ENCODE results near the gene ALDH3B1. TPM values are rescaled to one million over a fixed set of nuclear protein-coding genes. Genes with fewer than 3 reads are reported as not detected.
"Not testable (repeated sequence)": the region's sequence is repeated elsewhere in the genome, so short reads cannot be mapped to it uniquely, and the experiment has no call there.

The ALDH3B1 gene
- total RNA-seq, 8 experiments from 2014 or later, result 0.71 to 23.1 (median 3.4) TPM

DNA sequence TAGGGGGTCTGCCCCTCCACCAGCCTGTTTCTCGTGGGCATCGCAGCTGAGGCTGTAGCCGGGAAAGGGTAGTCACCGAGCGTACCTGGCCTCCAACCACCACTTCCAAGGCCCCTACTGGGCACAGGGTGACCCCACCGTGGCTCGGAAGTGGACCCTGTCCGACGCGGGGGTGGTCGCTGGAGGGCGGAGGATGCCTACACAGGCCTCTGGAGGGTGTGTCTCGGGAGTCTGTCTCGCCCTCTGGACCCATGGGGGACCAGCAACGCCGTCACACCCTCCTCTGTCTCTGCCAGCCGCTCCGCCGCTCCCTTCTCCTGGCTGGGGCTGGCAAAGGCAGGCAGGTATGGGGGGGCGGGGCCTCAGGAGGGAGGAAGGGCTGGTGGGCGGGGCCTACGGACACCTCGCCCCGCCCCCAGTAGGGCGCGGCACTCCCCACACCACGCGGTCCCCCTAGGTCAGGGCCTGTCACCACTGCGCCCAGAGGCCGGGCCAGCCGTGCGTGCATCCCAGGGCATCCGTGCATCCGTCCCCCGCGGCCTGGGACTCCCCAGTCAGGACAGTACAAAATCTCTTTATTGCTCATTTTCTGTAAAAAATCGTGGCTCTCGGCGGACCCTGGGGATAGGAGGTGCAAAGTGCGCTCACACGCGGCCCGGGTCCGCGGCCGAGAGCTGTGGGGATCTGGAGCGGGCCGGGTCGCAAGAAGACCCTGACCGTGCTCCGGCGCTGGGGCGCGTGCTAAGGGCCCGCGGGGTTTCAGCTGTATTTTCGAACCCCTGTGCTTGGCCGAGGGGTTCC, 19.4 kb upstream of the ALDH3B1 start:
- H3K4me1 ChIP-seq (replicated peaks in 1 of 2); H3K27ac ChIP-seq; H3K4me3 ChIP-seq; in situ Hi-C loops (cut with MboI; ENCODE audit: low pct_unique_long_range_greater_than_20kb in 2 of 9, low sequenced_read_pairs in 9 of 9, unreplicated experiment in 9 of 9): not testable (repeated sequence)
- no CpG with 5 or more reads among the region's 58 CpGs for WGBS, 10 experiments
- peak in 3 of 8 experiments; percentile 57 to 70 (median 60) for ATAC-seq (replicated peaks in 6 of 8)

DNA sequence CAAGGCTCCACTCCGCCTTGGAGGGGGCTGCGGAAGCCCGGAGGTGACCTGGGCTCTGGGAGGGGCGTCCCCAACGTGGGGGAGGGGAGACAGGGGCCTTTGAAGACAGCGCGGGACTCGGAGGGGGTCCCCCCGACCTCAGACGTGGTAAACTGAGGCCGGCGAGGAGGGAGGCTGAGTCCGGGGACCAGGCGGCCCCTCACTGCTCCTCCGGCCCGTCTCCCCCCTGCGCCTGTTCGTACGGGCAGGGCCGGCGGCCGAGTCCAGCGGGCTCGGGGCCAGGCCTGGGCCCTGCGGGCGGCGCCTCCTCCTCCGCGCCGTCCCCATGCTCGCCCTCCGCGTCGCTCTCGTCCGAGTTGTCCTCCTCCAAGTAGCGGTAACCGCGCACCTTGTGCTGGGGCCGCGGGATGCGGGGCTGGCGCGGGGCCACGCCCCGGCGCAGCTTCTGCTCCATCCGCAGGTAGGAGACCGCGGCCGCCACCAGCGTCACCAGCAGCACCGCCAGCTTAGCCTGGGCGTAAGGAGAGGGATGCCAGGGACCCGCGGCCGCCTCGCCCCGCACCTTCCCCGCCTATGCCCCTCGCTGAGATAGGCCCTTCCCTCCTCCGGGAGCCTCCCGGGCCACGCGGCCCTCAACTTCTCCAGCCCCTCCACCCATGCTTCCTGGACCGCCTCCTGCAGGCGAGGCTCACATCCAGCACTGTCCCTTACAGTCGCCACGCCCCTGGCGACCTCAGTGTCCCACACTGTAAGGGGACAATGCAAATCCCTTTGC, 18.6 kb upstream of the ALDH3B1 start:
- H3K27ac ChIP-seq; H3K4me1 ChIP-seq (replicated peaks in 1 of 2); in situ Hi-C loops (cut with MboI; ENCODE audit: low pct_unique_long_range_greater_than_20kb in 2 of 9, low sequenced_read_pairs in 9 of 9, unreplicated experiment in 9 of 9); H3K4me3 ChIP-seq; ATAC-seq (replicated peaks in 6 of 8): not testable (repeated sequence)
- WGBS, 10 experiments, result no CpG with 5 or more reads among the region's 70 CpGs

DNA sequence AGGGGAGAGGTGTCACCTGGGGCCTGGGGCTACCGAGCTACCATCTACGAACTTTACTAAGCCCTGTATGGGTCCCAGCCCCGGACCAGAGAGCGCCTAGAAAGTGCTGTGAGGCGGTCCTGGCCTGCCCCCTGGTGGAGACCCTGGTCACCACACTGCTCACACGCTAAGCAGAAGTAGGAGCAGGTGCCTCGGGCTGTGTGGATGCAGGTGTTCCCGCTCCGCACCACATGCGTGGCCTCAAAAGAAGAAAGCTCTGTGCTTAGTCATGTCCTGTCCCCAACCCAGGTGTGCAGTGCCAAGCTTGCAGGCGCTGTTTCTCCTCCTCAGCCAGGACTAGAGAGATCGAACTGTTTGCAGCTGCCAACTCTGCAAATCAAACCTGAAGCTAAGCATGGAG, 16.3 kb upstream of the ALDH3B1 start:
- 0% methylated on average over 2 of the region's 12 CpGs; no CpG with 5 or more reads in 9 of the 10 experiments for WGBS, 10 experiments
- ATAC-seq (replicated peaks in 6 of 8); H3K4me3 ChIP-seq; H3K4me1 ChIP-seq (replicated peaks in 1 of 2); in situ Hi-C loops (cut with MboI; ENCODE audit: low pct_unique_long_range_greater_than_20kb in 2 of 9, low sequenced_read_pairs in 9 of 9, unreplicated experiment in 9 of 9); H3K27ac ChIP-seq: not testable (repeated sequence)

DNA sequence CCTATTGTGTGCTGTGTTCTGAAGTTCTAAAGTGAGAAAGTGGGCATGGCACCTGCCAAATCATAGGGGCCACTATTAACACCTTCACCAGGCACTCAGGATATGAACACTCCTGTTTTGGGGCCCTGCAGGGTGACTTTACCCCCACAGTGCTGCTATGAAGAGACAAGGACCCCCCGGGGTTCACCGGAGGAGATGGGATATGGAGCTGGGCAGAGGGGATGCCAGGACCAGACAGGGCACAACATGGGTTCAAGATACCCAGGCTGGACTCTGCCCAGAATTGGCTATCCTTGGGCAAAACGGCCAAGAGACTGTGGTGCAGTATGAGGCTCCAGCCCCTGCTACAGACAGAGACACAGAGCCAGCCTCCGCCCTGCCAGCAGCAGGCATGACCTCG, 15.7 kb upstream of the ALDH3B1 start:
- H3K27ac ChIP-seq; H3K4me3 ChIP-seq; ATAC-seq (replicated peaks in 6 of 8); H3K4me1 ChIP-seq (replicated peaks in 1 of 2); in situ Hi-C loops (cut with MboI; ENCODE audit: low pct_unique_long_range_greater_than_20kb in 2 of 9, low sequenced_read_pairs in 9 of 9, unreplicated experiment in 9 of 9): not testable (repeated sequence)
- 80% methylated on average over 1 of the region's 5 CpGs; no CpG with 5 or more reads in 9 of the 10 experiments for WGBS, 10 experiments

DNA sequence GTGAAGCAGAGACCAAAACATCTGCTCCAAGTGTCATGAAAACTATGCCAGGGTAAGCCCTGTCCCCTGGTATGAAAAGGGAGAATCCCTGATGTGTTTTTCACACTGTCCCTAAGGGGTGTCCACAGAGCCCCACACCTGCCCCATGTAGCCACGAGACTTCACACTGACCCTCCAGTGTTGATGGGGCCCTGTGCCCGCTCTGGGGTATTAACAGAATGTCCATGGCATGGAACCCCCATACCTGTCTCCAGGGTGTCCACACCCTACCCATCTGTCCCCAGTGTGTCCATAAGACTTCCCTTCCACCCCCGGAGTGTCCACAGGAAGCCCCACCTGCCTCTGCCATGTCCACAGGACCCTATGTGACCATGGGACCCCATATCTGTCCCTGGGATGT, 15.0 kb upstream of the ALDH3B1 start:
- in situ Hi-C loops (cut with MboI; ENCODE audit: low pct_unique_long_range_greater_than_20kb in 2 of 9, low sequenced_read_pairs in 9 of 9, unreplicated experiment in 9 of 9); ATAC-seq (replicated peaks in 6 of 8): not testable (repeated sequence)
- WGBS, 10 experiments, result 67% methylated on average over 1 of the region's 3 CpGs; no CpG with 5 or more reads in 9 of the 10 experiments

DNA sequence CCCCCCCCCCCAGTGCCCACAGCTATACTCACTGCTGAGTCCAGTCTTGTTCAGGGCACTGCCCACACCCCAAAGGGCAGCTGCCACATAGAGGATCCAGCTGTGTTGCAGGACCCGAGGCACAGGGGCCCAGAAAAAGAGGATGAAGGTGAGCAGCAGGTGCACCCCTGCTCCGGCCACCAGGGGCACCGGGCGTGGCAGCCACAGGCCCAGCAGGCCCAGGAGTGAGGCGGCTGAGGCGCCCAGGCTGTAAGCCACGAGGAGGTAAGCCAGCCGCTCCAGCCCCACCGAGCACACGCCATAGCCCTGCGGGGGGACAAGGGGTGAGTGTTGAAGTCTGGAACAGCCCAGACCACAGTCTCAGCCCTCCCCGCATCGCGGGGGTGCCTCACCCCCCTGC, 14.5 kb upstream of the ALDH3B1 start:
- WGBS, 10 experiments, result no CpG with 5 or more reads among the region's 14 CpGs

More for the DNA sequence above, 15.0 kb upstream of the ALDH3B1 start:
- H3K4me1 ChIP-seq (replicated peaks in 1 of 2); H3K4me3 ChIP-seq; H3K27ac ChIP-seq: not testable (repeated sequence)

DNA sequence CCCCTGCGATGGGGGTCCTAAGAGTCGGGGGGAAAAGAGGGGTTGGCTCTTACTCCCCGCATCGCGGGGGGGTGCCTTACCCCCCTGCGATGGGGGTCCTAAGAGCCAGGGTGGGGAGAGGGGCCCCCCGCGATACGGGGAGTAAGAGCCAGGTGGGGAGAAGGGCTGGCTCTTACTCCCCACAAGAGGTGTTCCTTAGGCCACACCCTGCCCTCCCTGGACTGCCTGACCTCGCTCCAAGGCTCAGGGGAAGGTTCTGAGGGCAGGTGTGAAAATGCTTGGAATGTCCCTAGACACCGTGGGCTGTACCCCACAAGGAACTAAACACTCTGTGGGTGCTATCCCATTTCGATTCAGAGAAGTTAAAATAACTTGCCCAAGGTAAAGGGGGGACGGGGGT, 14.1 kb upstream of the ALDH3B1 start:
- no peak for ATAC-seq (replicated peaks in 6 of 8)
- WGBS, 10 experiments, result 80% methylated on average over 1 of the region's 13 CpGs; no CpG with 5 or more reads in 9 of the 10 experiments
- H3K4me3 ChIP-seq, result no peak overlapping the region
- no peak overlapping the region for H3K27ac ChIP-seq
- H3K4me1 ChIP-seq (replicated peaks in 1 of 2), result peaks cover 5 to 6% of the 10 kb centered on the region in 2 donors
- in situ Hi-C loops (cut with MboI; ENCODE audit: low pct_unique_long_range_greater_than_20kb in 2 of 9, low sequenced_read_pairs in 9 of 9, unreplicated experiment in 9 of 9), result no loop called here

More for the DNA sequence above, 14.5 kb upstream of the ALDH3B1 start:
- H3K4me3 ChIP-seq; H3K4me1 ChIP-seq (replicated peaks in 1 of 2); ATAC-seq (replicated peaks in 6 of 8); in situ Hi-C loops (cut with MboI; ENCODE audit: low pct_unique_long_range_greater_than_20kb in 2 of 9, low sequenced_read_pairs in 9 of 9, unreplicated experiment in 9 of 9); H3K27ac ChIP-seq: not testable (repeated sequence)

DNA sequence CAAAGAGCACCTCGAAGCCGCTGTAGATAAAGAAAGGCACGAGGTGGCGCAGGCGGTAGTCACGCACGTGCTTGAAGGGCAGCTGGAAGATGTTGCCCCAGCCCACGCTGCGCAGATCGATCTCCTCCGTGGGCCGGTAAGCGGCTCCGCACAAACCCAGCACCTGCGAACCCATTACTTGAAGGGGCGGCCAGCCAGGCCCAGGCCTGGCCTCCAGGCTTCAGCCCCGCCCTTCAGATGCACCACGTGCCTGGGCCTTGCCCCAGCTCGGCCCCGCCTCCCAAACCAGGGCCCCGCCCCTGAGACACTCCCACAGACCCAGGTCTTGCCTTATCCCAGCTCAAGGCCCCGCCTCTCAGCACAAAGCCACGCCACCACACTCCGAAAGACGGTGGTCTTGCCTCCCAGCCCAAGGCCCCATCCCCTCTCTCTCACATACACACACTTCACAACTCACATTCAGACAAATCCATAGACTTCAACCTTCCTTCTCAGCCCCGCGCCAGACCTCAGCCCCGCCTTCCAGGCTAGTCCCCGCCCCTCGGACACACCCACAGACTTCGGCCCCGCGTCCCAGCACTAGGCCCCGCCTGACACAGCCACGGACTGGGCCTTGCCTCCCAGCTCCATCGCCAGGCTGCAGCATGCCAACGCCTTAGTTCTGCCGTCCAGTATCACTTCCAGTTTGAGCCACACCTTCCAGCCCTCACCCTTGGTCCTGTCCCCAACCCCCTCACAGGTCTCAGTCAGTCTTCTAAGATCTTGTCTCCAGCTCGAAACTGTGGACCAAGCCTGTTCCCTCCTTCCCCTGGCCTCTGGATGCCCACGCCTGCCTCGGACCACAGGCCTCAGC, 13.3 kb upstream of the ALDH3B1 start:
- Histone ChIP-seq H3K4me3 (peak overlapping the region in 4 of 5 donors; percentile 14 to 33 (median 21)), H3K27ac (no peak overlapping the region), H3K4me1 (replicated peaks in 1 of 2) (peaks cover 6 to 7% of the 10 kb centered on the region in 2 donors)
- in situ Hi-C loops (cut with MboI; ENCODE audit: low pct_unique_long_range_greater_than_20kb in 2 of 9, low sequenced_read_pairs in 9 of 9, unreplicated experiment in 9 of 9), result no loop called here
- ATAC-seq (replicated peaks in 6 of 8), result peak; percentile 88 to 98 (median 92)
- 35 to 100% (median 75%) methylated on average over 1 to 11 of the region's 41 CpGs; no CpG with 5 or more reads in 4 of the 10 experiments for WGBS, 10 experiments

DNA sequence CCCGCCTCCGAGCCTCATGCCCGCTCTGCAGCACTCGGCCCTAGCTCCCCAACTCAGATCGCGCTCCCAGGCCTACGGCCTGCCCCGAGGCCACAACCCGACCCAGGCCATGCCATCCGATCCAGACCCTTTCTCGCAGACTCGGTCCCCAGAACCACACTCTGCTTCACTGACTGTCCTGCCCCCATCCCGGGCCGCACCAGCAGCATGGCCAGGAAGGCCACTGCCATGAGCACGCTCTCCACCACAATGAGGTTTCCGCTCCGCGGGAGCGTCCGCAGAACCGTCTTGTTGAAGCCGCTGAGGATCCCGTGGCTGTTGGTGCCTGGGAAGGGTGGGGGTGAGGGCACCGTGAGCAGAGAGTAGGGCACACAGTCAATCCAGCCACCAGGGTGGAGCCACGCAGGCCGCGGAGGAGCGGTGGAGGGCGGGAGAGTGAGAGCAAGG, 12.6 kb upstream of the ALDH3B1 start:
- Histone ChIP-seq H3K27ac (no peak overlapping the region), H3K4me1 (replicated peaks in 1 of 2) (peaks cover 6 to 13% of the 10 kb centered on the region in 2 donors), H3K4me3 (no peak overlapping the region)
- in situ Hi-C loops (cut with MboI; ENCODE audit: low pct_unique_long_range_greater_than_20kb in 2 of 9, low sequenced_read_pairs in 9 of 9, unreplicated experiment in 9 of 9), result no loop called here
- no peak for ATAC-seq (replicated peaks in 6 of 8)
- 86 to 96% (median 88%) methylated on average over 2 to 17 of the region's 29 CpGs; no CpG with 5 or more reads in 6 of the 10 experiments for WGBS, 10 experiments

DNA sequence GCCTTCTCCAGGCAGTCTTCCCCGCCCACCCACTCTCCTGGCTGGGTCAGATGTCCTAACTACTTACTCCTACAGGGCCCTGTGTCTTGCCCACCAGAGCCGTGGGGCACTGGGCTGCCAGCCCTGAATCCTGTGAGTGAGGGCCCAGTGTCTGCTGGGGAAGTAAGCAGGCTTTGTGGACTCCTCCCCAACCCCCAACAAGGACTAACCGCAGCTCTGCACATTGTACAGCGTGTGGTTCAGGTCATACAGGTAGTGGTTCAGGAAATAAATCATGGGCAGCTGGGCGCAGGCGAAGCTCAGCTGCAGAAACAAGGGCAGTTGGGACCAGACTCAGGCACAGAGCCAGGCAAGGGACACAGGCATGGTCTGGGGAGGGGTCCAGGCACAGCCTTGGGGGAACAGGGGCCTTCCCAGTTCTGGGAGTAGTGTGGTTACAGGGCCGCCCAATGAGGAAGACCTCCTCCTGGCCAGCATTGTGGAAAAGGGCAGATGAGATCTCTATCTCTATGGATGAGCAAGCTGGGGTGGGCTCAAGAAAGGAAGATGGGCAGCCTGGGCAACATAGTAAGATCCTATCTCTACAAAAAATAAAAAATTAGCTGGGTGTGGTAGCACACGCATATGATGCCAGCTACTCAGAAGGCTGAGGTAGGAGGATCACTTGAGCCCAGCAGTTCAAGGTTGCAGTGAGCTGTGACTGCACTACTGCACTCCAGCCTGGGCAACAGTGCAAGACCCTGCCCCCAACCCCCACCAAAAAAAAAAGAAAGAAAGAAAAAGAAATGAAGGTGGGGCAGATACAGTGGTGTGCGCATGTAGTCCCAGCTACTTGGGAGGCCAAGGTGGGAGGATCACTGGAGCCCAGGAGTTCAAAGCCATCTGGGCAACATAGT, 11.7 kb upstream of the ALDH3B1 start:
- in situ Hi-C loops (cut with MboI; ENCODE audit: low pct_unique_long_range_greater_than_20kb in 2 of 9, low sequenced_read_pairs in 9 of 9, unreplicated experiment in 9 of 9), result no loop called here

DNA sequence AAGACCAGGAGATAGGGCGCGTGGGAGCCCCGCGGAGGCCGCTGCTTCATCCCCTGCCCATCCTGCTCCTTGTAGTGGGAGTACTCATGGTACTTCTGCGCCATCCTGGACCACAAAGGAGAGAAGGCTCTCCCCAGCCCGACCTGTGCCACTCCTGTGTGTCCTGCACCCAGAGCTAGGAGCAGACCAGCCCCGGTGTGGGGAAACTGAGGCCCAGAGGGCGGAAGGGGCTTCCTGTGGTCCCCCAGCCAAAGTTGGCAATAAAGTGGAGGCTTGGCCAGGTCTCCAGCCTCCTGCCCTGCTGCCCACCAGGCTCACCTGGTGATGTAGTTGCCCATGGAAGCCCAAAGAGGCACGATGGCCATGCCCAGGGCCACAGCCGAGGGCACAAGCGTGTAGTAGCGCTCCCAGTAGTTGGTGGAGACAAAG, 10.9 kb upstream of the ALDH3B1 start:
- in situ Hi-C loops (cut with MboI; ENCODE audit: low pct_unique_long_range_greater_than_20kb in 2 of 9, low sequenced_read_pairs in 9 of 9, unreplicated experiment in 9 of 9), result no loop called here

More for the DNA sequence above, 11.7 kb upstream of the ALDH3B1 start:
- Histone ChIP-seq H3K4me1 (replicated peaks in 1 of 2) (peaks cover 6 to 14% of the 10 kb centered on the region in 2 donors), H3K27ac (no peak overlapping the region), H3K4me3 (no peak overlapping the region)
- no peak for ATAC-seq (replicated peaks in 6 of 8)
- WGBS, 10 experiments, result 78 to 100% (median 94%) methylated on average over 1 to 6 of the region's 9 CpGs; no CpG with 5 or more reads in 2 of the 10 experiments

DNA sequence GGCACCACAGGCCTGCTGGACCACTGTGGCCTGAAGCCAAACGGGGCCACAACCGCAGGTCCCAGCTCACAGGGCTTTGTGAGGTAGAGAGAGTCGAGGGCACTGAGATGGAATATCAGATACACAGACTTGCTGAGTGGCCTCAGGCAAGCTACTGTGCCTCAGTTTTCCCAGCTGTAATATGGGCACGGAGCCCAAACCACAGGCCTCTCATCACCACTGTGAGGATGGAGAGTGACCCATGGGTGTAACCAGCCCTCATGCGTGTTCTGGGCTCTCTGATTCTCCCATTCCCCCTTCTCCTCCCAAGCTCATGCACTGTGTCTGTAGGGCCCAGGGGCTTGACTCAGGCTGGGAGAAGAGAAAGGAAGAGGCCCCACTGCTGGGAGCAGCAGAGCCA, 10.4 kb upstream of the ALDH3B1 start:
- in situ Hi-C loops (cut with MboI; ENCODE audit: low pct_unique_long_range_greater_than_20kb in 2 of 9, low sequenced_read_pairs in 9 of 9, unreplicated experiment in 9 of 9), result no loop called here
- no peak for ATAC-seq (replicated peaks in 6 of 8)
- Histone ChIP-seq H3K4me3 (no peak overlapping the region), H3K4me1 (replicated peaks in 1 of 2) (peaks cover 6 to 18% of the 10 kb centered on the region in 2 donors), H3K27ac (no peak overlapping the region)
- WGBS, 10 experiments, result 80 to 100% (median 94%) methylated on average over 1 to 5 of the region's 5 CpGs; no CpG with 5 or more reads in 6 of the 10 experiments

More for the DNA sequence above, 10.9 kb upstream of the ALDH3B1 start:
- WGBS, 10 experiments, result 50 to 100% (median 83%) methylated on average over 1 to 2 of the region's 13 CpGs; no CpG with 5 or more reads in 5 of the 10 experiments
- ATAC-seq (replicated peaks in 6 of 8), result no peak
- H3K4me1 ChIP-seq (replicated peaks in 1 of 2), result peaks cover 6 to 15% of the 10 kb centered on the region in 2 donors
- no peak overlapping the region for H3K27ac ChIP-seq
- H3K4me3 ChIP-seq, result no peak overlapping the region
